HG03439 (cell line): ENCODE results near the gene KLF16.

Source experiments
- ATAC-seq: cut with Tn5 transposase; IDR thresholded peaks from one replicate; pipeline ENCODE4 v1.9.1; 2021; ENCODE audit warnings: mild to moderate bottlenecking, moderate library complexity; ENCODE audit not compliant: unreplicated experiment

The KLF16 gene

GRCh38 chr19:1811942-1812425 lies 51.4 kb downstream of the KLF16 start, which contains the start of gene ATP8B3:
TSS of gene ATP8B3 (minus strand) at chr19:1812276. CDS start at chr19:1811736, 540 bp downstream.
- no peak for ATAC-seq

DNA sequence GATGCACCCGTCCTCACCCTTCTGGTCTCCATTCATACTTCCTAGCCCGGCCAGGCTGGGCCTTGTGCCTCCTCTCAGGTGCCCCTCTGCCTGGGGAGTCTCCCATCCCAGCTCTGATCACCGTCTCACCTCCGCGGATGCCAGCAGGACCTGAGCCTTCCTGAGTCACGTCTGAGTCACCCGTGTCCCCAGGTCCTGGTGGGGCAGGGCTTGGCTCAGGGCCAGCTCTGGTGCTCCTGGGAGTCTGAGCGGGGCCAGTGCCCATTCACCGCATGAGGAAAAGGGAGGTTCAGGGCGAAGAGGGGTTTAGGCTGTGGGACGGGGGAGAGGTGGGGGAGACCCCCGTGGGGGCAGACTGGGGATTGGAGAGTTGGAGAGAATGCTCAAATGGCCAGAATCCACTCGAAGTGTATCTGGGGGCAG lies 51.9 kb downstream of the KLF16 start:
- no peak for ATAC-seq

- ATAC-seq: no peak
Observed at GRCh38 chr19:1810439-1811160, 52.8 kb downstream of the KLF16 start.

DNA sequence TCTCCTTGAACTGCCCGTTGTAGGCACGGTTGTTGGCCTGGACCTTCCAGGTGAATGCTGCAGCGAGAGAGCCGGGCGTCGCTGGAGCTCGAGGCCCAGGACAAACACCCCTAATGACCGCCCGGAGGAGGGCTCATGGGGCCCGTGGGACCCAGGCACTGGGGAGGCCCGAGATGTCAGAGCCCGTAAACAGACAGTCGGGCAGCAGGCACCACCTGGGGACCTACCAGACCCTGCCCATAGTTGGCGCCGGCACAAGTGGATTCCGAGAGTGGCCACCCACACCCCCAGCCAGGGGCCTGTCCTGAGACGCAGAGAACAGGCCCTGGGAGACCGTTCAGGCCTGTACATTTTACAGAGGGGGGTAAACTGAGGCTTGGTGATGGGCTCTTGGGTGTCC lies 53.7 kb downstream of the KLF16 start:
- ATAC-seq: no peak

GRCh38 chr19:1808395-1808731 lies 55.0 kb downstream of the KLF16 start:
- ATAC-seq: no peak

- no peak for ATAC-seq
Observed at GRCh38 chr19:1807695-1808394, 55.5 kb downstream of the KLF16 start.

- ATAC-seq: no peak
Observed at GRCh38 chr19:1807030-1807694, 56.2 kb downstream of the KLF16 start.

DNA sequence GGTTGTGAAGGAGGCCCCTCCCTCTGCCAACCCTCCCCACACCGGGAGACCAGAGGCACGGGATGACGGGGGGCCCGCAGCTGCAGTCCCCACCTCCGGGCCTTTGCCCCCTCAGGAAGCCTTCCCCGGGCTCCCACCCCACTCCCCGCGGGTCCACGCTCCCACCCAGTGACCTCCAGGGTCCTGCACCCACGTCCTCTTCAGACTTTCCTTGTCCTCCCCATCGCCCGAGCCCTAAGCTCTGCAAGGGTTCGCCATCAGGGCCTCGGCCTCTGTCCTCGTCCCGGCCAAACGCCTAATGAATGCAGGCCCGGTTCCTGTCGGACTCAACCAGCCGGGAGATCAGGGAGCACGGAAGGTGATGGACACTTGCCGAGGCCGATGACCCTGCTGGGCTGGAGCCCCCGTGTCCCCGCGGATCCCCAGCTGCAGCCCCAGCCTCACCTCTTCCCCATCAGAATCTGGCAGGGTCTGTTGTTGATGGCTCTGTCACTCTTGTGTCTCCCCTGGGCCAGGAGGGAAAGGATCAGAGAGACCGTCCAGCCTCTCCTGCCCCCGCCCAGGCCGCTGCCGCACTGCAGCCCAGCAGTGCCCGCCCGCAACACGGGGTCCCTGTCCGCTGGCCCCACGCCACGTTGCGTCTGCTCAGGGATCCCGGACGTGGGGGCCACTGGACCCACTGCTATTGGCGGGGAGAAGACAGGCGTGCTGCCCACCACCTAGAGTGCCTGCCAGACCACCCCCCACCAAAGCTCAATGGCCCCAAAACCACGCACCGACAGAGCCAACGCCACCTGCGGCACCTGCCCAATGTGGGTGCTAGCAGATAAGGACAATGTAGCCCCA lies 57.0 kb downstream of the KLF16 start:
- no peak for ATAC-seq

DNA sequence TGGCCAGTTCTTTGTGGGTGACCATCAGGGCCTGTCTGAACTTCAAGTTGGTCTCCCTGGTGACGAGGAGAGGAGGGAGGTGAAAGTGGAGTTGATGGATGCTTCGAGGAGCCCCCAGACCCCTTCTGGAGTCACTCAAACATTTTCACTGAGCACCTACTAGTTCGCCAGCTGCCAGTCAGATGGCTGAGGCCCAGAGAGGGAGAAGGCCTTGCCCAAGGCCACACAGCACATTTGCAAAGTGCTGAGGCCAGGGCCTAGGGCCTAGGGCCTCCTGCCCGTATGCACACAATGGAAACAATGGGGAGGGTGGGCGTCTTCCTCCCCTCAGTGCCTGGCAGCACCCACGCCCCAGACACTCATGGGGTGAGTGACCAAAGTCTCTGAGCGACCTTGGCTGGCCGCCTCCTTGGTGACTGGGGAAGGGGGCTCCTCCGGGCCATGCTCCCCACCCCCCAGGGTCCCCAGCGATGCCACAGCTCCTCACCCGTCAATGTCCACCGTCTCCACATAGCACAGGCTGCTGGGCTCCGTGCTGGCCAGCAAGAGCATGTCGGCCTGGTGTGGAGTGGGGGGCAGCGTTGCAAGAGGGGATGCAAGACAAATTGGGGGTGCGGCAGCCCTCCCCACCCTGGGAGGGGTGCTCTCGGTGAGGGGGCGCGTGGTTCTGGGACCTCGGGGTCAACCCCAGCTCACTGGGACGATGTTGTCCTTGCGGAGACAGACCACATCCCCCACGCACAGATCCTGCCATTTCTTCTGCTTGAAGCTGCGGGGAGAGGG lies 57.8 kb downstream of the KLF16 start:
- no peak for ATAC-seq

- ATAC-seq: no peak
Observed at GRCh38 chr19:1804858-1805257, 58.5 kb downstream of the KLF16 start.
